Measurements from ENCODE around the gene ZNF764. TPM values are rescaled to one million over a fixed set of nuclear protein-coding genes. Genes with fewer than 3 reads are reported as not detected.
A peak's percentile ranks its signal among the peaks of the same experiment; 100 is the strongest.

The ZNF764 gene
- total RNA-seq, 4 donors from 2014 or later, result 3.7 to 5.5 (median 4.9) TPM

DNA sequence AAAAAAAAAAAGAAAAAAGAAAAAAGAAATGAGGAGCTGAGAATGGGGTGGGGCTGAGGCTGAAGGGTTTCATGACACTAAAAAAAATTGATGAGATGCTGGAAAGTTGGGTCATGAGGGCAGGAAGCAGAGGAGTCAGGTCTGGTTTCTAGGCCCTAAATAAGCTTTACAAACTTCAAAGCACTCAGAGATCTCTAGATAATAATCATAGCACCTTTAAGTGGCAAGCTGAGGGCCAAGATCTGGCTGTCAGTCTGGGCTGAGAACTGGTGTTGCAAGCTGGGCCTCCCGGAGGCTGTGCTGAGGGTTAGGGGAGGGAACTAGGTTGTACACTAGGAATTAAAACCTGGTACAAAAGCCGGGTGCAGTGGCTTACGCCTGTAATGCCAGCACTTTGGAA is 6.4 kb downstream of the ZNF764 start:
- Histone ChIP-seq H3K27ac (peak overlapping the region in 2 of 4 donors; percentile 54 to 99), H3K4me1 (peaks cover 19 to 26% of the 10 kb centered on the region in 2 donors), H3K9me3 (no peaks in the 10 kb centered on the region), H3K36me3 (peaks cover 0 to 14% of the 10 kb centered on the region in 2 donors), H3K27me3 (no peaks in the 10 kb centered on the region), H3K4me3 (no peak overlapping the region)
- DNase-seq (no peak), ATAC-seq (no peak)
- in situ Hi-C loops (cut with MboI; ENCODE audit: low sequenced_read_pairs in 4 of 4) (no loop called here), intact Hi-C loops (cut with DNase I; ENCODE audit: low total_unique reads) (loop anchor here (10.0 kb wide), 1 partner anchor 67 kb away; no protein-coding TSS in a partner anchor)
- TF ChIP-seq CTCF (IDR thresholded peaks at IDR 0.05 in 4 of 5, conservative IDR thresholded peaks at IDR 0.05 in 1 of 5), result no peak

DNA sequence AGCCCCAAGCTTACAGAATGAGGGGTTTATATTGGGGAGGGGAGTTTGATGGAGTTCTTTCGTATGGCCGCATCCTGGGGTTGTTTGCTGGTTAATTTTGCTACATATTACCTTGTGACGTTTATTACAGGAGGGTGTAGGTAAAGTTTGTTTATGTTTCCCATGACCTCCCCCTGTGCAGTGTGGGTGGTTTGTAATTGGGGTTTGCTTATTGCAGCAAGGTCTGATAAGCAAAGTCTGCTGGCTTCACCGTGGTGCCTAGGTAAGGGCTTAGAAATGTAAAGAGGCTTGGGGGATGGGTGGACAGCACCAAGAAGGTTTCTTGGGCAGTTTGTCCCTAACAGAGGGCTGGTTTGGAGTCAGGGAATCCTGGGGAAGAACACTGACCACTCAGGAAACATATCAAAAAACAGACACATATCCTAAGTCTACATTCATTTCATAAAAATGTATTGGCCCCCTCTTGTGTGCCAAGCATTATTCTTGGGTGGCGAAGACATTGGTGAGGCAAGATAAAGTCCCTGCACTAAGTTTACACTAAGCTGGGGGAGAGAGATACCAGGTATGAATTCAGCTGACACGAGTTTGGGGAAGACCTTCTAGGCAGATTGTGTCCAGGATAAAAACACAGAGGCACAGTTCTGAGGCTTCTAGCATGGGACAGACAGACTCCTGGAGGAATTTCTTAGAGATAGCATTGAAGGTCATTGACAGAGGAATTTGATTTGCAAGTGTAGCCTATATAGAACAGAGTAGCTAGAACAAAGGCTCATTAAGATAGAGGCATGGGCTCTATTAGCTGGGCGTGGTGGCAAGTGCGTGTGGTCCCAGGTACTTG is 9.5 kb downstream of the ZNF764 start:
- no peaks in the 10 kb centered on the region for H3K9me3 ChIP-seq
- H3K36me3 ChIP-seq, result no peaks in the 10 kb centered on the region
- peaks cover 5 to 15% of the 10 kb centered on the region in 2 donors for H3K4me1 ChIP-seq
- intact Hi-C loops (cut with DNase I; ENCODE audit: low total_unique reads), result no loop called here
- ATAC-seq (no peak), DNase-seq (no peak)
- no peaks in the 10 kb centered on the region for H3K27me3 ChIP-seq
- H3K27ac ChIP-seq, result peak overlapping the region in 1 of 4 donors; percentile 30
- no peak for TF ChIP-seq POLR2A (IDR thresholded peaks at IDR 0.05)
- TF ChIP-seq CTCF (IDR thresholded peaks at IDR 0.05 in 4 of 5, conservative IDR thresholded peaks at IDR 0.05 in 1 of 5), result no peak
- in situ Hi-C loops (cut with MboI; ENCODE audit: low sequenced_read_pairs in 4 of 4), result no loop called here
- H3K4me3 ChIP-seq, result no peak overlapping the region

DNA sequence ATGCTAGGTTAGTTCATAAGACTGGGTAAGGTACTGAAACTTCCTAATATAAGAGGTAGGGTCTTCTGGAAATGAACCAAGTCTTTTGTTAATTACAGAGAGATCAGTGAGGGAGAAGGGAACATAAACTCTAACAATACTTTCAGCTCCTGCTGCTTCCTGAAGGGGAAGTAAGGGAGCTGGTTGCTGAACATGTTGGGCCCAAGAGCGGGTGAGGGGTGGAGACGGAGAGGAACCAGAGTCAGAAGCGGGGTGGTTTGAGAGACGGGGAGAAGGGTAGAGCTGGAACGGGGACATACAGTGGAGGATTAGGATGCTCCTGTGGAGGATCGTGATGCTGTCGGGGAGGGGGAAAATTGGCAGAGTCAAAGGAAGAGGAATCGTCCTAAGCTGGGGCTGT is 12.1 kb downstream of the ZNF764 start:
- Histone ChIP-seq H3K27ac (no peak overlapping the region), H3K9me3 (no peaks in the 10 kb centered on the region), H3K4me1 (peaks cover 0 to 11% of the 10 kb centered on the region in 2 donors), H3K27me3 (no peaks in the 10 kb centered on the region), H3K4me3 (no peak overlapping the region), H3K36me3 (no peaks in the 10 kb centered on the region)
- ATAC-seq (no peak), DNase-seq (no peak)
- intact Hi-C loops (cut with DNase I; ENCODE audit: low total_unique reads), result no loop called here
- in situ Hi-C loops (cut with MboI; ENCODE audit: low sequenced_read_pairs in 4 of 4), result no loop called here
- TF ChIP-seq POLR2A (IDR thresholded peaks at IDR 0.05) (no peak), CTCF (IDR thresholded peaks at IDR 0.05 in 4 of 5, conservative IDR thresholded peaks at IDR 0.05 in 1 of 5) (no peak)

- no peak for ATAC-seq
- H3K27ac ChIP-seq, result no peak overlapping the region
- DNase-seq, result no peak
These were observed 15.1 kb downstream of the ZNF764 start for GRCh38 chr16:30543067-30543466.

More at GRCh38 chr16:30543067-30543466, 15.1 kb downstream of the ZNF764 start:
- intact Hi-C loops (cut with DNase I; ENCODE audit: low total_unique reads), result no loop called here
- in situ Hi-C loops (cut with MboI; ENCODE audit: low sequenced_read_pairs in 4 of 4), result no loop called here
- H3K9me3 ChIP-seq, result no peaks in the 10 kb centered on the region
- H3K36me3 ChIP-seq, result no peaks in the 10 kb centered on the region
- TF ChIP-seq POLR2A (IDR thresholded peaks at IDR 0.05) (no peak), CTCF (IDR thresholded peaks at IDR 0.05 in 4 of 5, conservative IDR thresholded peaks at IDR 0.05 in 1 of 5) (no peak)
- no peak overlapping the region for H3K4me3 ChIP-seq
- H3K4me1 ChIP-seq, result peaks cover 0 to 12% of the 10 kb centered on the region in 2 donors
- no peaks in the 10 kb centered on the region for H3K27me3 ChIP-seq

Data from gastrocnemius medialis (tissue), 4 donors.